ENCODE measurements around the gene RAET1G.

- TF ChIP-seq CTCF (conservative IDR thresholded peaks at IDR 0.05; ENCODE audit: low read depth, low read length) (no peak), EZH2 (IDR thresholded peaks at IDR 0.05; ENCODE audit: low read length, unreplicated experiment) (no peak), EZH2phosphoT487 (IDR thresholded peaks at IDR 0.05; ENCODE audit: borderline replicate concordance, low read length) (no peak)
Observed at GRCh38 chr6:149905911-149906371, 17.0 kb downstream of the RAET1G start.

Measured in PC-3 (cell line).